Chondrocyte (in vitro differentiated cells): ENCODE data around the gene FAM236A. TPM values are rescaled to one million over a fixed set of nuclear protein-coding genes. Genes with fewer than 3 reads are reported as not detected.
"Not testable (repeated sequence)": the region's sequence is repeated elsewhere in the genome, so short reads cannot be mapped to it uniquely, and the experiment has no call there.

Experiments
- DNase-seq: peaks from one replicate; pipeline ENCODE4 v3.0.0; 2021; ENCODE audit warnings: mixed read lengths, low spot score
- H3K27ac Mint-ChIP-seq: one replicate; pipeline ENCODE4 v1.8.0; 2021; ENCODE audit warnings: mild to moderate bottlenecking, moderate library complexity, mixed read lengths; ENCODE audit not compliant: unreplicated experiment
- H3K27me3 Mint-ChIP-seq: 2 replicates; pipeline ENCODE4 v1.8.0; 2021; ENCODE audit warnings: low read depth, mixed read lengths
- H3K36me3 Mint-ChIP-seq: 2 replicates; pipeline ENCODE4 v1.8.0; 2021; ENCODE audit warnings: low read depth, mixed read lengths
- H3K4me1 Mint-ChIP-seq: 2 replicates; pipeline ENCODE4 v1.8.0; 2021; ENCODE audit warnings: low read depth, mild to moderate bottlenecking, mixed read lengths
- H3K4me3 Mint-ChIP-seq: one replicate; pipeline ENCODE4 v1.8.0; 2021; ENCODE audit warnings: mild to moderate bottlenecking, moderate library complexity, mixed read lengths; ENCODE audit not compliant: unreplicated experiment
- H3K9me3 Mint-ChIP-seq: 2 replicates; pipeline ENCODE4 v1.8.0; 2021; ENCODE audit warnings: low read depth, mixed read lengths
- long read RNA-seq: library from polyadenylated mRNA; stranded (forward); transcript quantifications from one replicate; pipeline ENCODE4 v2.0.0, GENCODE V29; 2021
- total RNA-seq: library from RNA; stranded (reverse); gene quantifications from 3 replicates; pipeline ENCODE4 v1.2.1, GENCODE V29; 2021

The FAM236A gene
- not detected in 3 replicates for total RNA-seq
- long read RNA-seq, result 0 reads

DNA sequence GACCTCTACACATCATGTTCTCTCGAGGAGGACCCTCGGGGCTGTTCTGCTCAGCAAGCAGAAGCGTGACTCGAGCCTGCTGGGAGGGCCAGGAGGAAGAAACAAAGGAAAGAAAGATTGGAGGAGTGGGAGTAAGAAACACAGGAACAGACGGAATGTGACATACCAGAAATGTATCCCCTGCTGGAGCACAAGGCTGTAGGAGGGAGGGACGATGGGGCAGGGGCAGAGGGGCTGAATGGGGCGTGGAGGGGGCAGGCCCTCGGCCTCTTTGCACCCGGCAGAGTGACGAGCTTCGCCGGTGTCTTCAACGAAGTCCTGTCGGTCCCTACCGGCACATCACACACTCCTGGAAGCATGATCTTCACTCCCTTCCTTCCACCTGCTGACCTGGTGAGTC, at the start of gene FAM236A:
TSS of gene FAM236A (plus strand) at position 301 of the 400 bp plus-strand sequence. CDS start at position 358, 57 bp downstream.
- not testable (repeated sequence) for H3K36me3 Mint-ChIP-seq, H3K4me1 Mint-ChIP-seq, H3K27me3 Mint-ChIP-seq, H3K9me3 Mint-ChIP-seq, H3K4me3 Mint-ChIP-seq, H3K27ac Mint-ChIP-seq, DNase-seq

DNA sequence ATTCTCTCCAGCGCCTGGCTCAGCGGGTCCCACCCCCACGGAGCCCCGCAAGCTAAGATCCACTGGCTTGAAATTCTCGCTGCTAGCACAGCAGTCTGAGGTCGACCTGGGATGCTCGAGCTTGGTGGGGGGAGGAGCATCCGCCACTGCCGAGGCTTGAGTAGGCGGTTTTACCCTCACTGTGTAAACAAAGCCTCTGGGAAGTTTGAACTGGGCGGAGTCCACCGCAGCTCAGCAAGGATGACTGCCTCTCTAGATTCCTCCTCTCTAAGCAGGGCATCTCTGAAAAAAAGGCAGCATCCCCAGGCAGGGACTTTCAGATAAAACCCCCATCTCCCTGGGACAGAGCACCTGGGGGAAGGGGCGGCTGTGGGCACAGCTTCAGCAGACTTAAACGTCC, 48.3 kb upstream of the FAM236A start:
- DNase-seq, H3K4me1 Mint-ChIP-seq, H3K4me3 Mint-ChIP-seq, H3K27me3 Mint-ChIP-seq, H3K36me3 Mint-ChIP-seq, H3K27ac Mint-ChIP-seq, H3K9me3 Mint-ChIP-seq: not testable (repeated sequence)

DNA sequence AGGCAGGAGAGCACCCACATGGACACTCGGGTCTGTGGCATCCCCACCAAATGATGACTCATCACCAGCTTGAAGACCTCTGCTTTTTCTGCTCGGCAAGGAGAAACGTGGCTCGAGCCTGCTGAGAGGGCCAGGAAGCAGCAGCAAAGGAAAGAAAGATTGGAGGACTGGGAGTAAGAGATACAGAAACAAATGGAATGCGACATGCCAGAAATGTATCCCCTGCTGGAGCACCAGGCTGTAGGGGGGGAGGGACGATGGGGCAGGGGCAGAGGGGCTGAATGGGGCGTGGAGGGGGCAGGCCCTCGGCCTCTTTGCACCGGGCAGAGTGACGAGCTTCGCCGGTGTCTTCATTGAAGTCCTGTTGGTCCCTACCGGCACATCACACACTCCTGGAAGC, 25.7 kb upstream of the FAM236A start, which contains the start of gene FAM236C:
TSS of gene FAM236C (plus strand) at position 301 of the 400 bp plus-strand sequence. CDS start 100 bp downstream, outside the sequence.
- not testable (repeated sequence) for H3K4me3 Mint-ChIP-seq, H3K36me3 Mint-ChIP-seq, H3K4me1 Mint-ChIP-seq, H3K9me3 Mint-ChIP-seq, H3K27ac Mint-ChIP-seq, H3K27me3 Mint-ChIP-seq, DNase-seq

DNA sequence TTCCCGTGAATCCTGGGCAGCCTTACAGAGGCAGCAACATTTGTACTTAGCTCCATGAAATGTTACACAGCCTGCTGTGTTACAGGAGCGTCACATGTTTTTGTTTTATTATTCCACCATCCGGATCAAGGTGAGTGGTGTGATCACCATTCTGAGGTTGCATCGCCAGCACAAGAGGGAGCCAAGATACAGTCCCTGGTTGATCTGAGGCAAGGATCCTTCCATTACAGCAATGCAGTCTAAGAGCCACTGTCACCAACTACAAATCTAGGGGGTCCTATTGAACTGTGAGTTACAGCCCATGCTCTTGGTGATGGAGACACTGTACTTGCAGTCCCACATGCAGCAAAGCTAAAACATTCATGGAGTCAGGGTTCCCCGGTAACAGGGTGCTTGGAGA, 21.9 kb upstream of the FAM236A start:
- H3K4me1 Mint-ChIP-seq, H3K9me3 Mint-ChIP-seq, H3K4me3 Mint-ChIP-seq, H3K27me3 Mint-ChIP-seq, DNase-seq, H3K27ac Mint-ChIP-seq, H3K36me3 Mint-ChIP-seq: not testable (repeated sequence)

DNA sequence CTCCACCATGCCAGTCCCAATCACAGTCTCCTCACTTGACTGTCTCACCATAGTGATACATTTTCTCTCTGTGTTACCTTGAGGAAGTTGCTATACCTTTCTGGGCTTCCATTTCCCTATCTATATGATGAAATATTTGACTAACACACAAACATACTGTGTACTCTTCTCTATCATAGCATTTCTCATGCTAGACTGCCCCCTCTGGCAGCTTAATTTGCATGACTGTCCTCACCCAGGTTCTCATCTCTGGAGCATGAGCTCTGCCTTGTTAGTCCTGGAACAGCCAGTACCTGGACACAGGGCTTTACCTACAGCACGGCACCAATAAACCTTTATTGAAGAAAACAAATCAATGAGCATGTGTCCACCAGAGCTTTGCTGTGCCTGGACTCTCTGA, 5.7 kb upstream of the FAM236A start:
- not testable (repeated sequence) for H3K4me1 Mint-ChIP-seq, H3K27me3 Mint-ChIP-seq, H3K9me3 Mint-ChIP-seq, H3K4me3 Mint-ChIP-seq, H3K27ac Mint-ChIP-seq, DNase-seq, H3K36me3 Mint-ChIP-seq

DNA sequence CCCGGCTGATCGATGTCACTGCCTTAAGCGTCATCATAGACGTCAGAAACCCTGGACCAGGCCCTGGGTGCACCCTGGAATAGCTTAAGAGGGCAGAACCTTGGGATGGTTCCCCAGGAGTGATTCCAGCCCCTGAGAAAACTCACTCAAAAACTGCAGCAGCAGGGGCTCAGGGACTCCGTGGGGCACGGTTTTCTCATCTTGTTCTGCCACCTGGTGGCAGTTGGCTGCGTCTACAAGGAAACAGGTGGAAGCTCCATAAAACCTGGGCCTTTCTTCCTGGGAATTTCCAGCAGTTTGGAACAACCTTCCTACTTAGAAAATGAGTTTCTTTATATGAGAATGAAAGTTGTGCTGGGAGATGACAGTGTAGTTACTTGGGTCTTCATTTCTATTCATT, 1.6 kb upstream of the FAM236A start:
- DNase-seq, H3K9me3 Mint-ChIP-seq, H3K4me3 Mint-ChIP-seq, H3K36me3 Mint-ChIP-seq, H3K27me3 Mint-ChIP-seq, H3K4me1 Mint-ChIP-seq, H3K27ac Mint-ChIP-seq: not testable (repeated sequence)

DNA sequence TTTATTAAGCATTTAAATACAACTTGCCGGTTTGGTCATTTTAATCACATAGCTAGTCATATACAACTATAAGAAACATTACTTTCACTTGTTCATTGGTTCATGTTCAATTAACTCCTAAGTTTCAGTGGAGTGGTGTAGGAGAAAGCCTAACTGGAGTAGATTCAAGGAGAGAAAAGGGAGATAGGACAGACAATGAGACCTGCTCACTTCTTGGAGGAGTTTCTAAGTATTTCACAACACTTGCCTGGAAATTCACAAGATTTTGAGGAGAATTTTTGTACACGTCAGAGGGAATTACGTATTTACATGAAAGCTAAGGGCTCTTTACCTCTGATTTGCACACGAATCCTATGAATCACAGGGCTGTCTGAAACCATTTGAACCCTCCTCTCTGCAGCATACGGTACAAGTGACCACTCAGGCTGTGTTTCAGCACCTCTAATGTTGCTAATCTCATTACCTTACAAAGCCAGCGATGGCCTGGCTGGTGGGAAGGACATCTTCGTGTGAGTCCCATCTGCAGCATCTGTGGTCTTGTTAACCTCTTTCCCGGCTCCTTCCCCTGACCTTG, 1.0 kb upstream of the FAM236A start:
- H3K27me3 Mint-ChIP-seq, H3K4me3 Mint-ChIP-seq, H3K36me3 Mint-ChIP-seq, H3K4me1 Mint-ChIP-seq, H3K27ac Mint-ChIP-seq, H3K9me3 Mint-ChIP-seq, DNase-seq: not testable (repeated sequence)

DNA sequence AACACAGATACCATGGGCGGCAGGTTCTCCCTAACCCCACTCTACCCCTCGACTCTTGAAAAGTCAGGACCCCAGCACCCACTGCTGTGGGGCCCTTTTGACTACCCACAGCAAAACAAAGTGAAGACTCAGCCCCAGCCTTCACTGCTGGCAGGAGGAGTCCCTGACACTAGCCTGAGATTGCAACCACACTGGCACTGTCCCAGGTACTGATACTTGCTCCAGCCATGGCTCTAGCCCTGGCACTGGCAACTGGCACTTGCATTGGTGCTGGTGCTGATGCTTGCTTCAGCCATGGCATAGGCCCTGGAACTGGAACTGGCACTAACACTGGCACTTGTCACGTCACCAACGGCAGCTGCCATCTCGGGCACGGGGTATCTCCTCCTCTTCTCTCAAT, 4.3 kb downstream of the FAM236A start:
- DNase-seq, H3K27ac Mint-ChIP-seq, H3K9me3 Mint-ChIP-seq, H3K4me1 Mint-ChIP-seq, H3K27me3 Mint-ChIP-seq, H3K36me3 Mint-ChIP-seq, H3K4me3 Mint-ChIP-seq: not testable (repeated sequence)

DNA sequence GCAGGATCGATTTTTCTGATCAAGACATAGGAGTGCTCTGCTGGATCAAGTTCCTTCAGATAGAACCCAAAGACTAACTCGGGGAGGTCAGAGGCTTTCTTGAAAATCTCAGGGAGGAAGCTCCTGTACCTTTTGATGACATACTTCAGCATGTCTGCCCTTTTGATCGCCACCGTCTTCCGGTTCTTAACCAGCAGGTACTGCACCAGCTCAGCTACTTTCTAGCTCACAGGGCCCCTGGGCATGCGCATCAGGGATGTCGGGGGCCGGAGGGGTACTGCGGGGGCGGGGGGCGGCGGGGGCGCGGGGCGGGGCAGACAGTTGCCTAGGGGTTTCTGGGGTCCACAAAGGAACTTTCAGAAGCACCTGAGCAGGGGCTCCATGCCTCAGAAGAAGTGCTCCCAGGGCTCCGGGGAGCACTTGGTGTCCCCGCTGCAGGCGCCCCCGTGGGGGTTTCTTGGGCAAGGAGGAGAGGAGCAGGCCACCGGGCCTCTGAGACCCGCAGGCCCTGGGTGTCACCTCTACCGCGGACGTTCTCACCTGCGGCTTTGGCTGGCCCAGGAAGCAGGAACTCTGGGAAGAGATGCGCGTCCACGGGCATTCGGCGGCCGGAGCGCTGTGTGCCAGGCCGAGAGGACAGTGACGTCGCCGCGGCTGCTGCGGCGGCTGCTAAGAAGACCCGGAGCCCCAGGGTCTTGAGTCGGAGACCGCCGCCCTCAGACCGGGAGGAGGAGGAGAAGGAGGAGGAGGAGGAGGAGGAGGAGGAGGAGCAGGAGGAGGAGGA, 5.2 kb downstream of the FAM236A start:
- H3K4me1 Mint-ChIP-seq, H3K27me3 Mint-ChIP-seq, H3K27ac Mint-ChIP-seq, H3K36me3 Mint-ChIP-seq, H3K4me3 Mint-ChIP-seq, DNase-seq, H3K9me3 Mint-ChIP-seq: not testable (repeated sequence)

DNA sequence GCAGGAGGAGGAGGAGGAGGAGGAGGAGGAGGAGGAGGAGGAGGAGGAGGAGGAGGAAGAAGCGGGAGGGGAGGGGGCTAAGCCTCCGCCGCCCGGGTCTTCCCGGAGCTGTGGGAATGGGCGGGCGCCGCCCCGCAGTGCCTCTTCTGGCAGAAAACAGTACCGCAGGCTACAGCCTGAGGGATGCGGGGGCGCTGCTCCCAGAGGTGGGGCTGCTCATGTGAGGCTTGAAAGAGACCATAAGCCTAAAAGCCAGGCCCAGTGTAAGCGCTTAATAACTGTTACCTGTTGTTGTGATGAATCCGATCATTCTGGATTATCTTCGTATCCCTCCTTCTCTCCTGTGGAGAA, 5.8 kb downstream of the FAM236A start, which contains the start of gene DMRTC1:
TSS of gene DMRTC1 (minus strand) at position 19 of the 351 bp plus-strand sequence. CDS start 68,143 bp downstream, outside the sequence.
- not testable (repeated sequence) for H3K9me3 Mint-ChIP-seq, DNase-seq, H3K36me3 Mint-ChIP-seq, H3K4me1 Mint-ChIP-seq, H3K4me3 Mint-ChIP-seq, H3K27me3 Mint-ChIP-seq, H3K27ac Mint-ChIP-seq

DNA sequence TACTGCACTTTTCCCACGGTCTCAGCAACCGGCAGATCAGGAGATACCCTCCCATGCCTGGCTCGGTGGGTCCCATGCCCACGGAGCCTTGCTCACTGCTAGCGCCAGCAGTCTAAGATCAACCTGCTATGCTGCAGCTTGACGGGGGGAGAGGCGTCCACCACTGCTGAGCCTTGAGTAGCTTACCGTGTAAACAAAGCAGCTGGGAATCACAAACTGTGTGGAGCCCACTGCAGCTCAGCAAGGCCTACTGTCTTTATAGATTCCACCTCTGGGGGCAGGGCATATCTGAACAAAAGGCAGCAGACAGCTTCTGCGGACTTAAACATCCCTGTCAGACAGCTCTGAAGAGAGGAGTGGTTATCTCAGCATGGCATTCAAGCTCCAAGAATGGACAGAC, 22.0 kb downstream of the FAM236A start:
- H3K4me3 Mint-ChIP-seq, DNase-seq, H3K36me3 Mint-ChIP-seq, H3K27ac Mint-ChIP-seq, H3K4me1 Mint-ChIP-seq, H3K27me3 Mint-ChIP-seq, H3K9me3 Mint-ChIP-seq: not testable (repeated sequence)

DNA sequence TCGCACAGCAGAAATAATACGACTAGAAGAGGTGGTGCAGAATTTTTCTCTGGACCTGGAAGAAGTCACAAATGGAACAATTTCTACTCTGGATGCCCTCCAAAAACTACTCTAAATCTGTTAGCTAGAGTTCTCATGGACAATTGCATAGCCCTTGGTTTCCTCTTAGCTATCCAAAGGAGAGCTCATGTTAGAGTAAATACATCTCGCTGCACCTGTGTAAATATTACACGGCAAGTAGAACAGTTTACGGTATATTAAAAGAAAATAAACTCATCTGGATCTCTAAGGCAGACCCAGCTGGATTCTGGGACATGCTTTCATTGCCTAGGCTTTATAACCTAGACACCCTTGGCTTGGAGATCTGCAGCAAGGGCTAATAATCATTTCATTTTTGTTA, 33.9 kb downstream of the FAM236A start:
- not testable (repeated sequence) for H3K4me1 Mint-ChIP-seq, H3K27ac Mint-ChIP-seq

DNA sequence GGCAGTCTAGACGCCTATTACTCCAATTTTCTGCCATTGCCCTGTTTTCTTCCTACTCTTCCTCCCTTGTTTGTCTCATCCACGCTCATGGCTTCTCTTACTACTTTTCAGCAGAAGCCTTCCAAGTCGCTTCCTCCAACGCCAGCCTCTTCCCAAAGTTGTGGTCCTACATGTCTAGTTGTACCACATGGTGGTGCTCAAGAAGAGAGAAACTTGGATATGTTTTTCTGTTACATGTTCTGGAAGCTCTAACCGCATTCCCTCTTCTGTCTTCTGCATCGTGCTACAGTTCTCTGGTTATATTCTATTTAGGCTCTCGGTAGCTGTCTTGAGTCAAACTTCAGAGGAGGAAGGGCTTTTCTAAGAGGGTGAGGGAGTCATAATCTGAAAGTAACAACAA, 36.9 kb downstream of the FAM236A start:
- not testable (repeated sequence) for H3K27me3 Mint-ChIP-seq, H3K36me3 Mint-ChIP-seq, H3K27ac Mint-ChIP-seq, H3K4me3 Mint-ChIP-seq, DNase-seq, H3K4me1 Mint-ChIP-seq, H3K9me3 Mint-ChIP-seq

More for the DNA sequence above, 33.9 kb downstream of the FAM236A start:
- H3K4me3 Mint-ChIP-seq, H3K36me3 Mint-ChIP-seq, DNase-seq, H3K9me3 Mint-ChIP-seq, H3K27me3 Mint-ChIP-seq: not testable (repeated sequence)
